K562 (cell line): ENCODE measurements around the gene PIK3CA. TPM values are rescaled to one million over a fixed set of nuclear protein-coding genes. Genes with fewer than 3 reads are reported as not detected.
A peak's percentile ranks its signal among the peaks of the same experiment; 100 is the strongest.

ENCODE experiments used
- ARID3B ChIP-seq: fragments of 250-450 bp; sonication (Bioruptor Pico); IDR thresholded peaks from 2 replicates; pipeline ENCODE4 v1.4.0; 2020; ENCODE audit warnings: borderline replicate concordance
- DPF2 ChIP-seq: fragments of 450-650 bp; IDR thresholded peaks from 2 replicates; pipeline ENCODE4 v1.6.1; 2016
- ESRRB ChIP-seq: fragments of 250-450 bp; sonication (Bioruptor Pico); IDR thresholded peaks from 2 replicates; pipeline ENCODE4 v1.5.0; 2020; ENCODE audit warnings: mild to moderate bottlenecking, moderate library complexity, borderline replicate concordance
- KDM1A ChIP-seq, 2 experiments: fragments of 450-650 bp; IDR thresholded peaks; 2 replicates each; pipeline ENCODE4 v1.6.1; 2016; ENCODE audit warnings: mild to moderate bottlenecking in 2 of 2
- KDM2B ChIP-seq: fragments of 250-450 bp; sonication (Bioruptor Pico); IDR thresholded peaks from 2 replicates; pipeline ENCODE4 v1.8.0; 2021; ENCODE audit warnings: mild to moderate bottlenecking, moderate library complexity
- NKRF ChIP-seq: fragments of 450-650 bp; IDR thresholded peaks from 2 replicates; pipeline ENCODE4 v1.6.1; 2016; ENCODE audit warnings: borderline replicate concordance
- NR0B1 ChIP-seq: fragments of 450-650 bp; IDR thresholded peaks from one replicate; pipeline ENCODE4 v1.6.1; 2018; ENCODE audit warnings: mild to moderate bottlenecking, moderate library complexity; ENCODE audit not compliant: partially characterized antibody
- PATZ1 ChIP-seq: fragments of 250-450 bp; sonication (Bioruptor Pico); IDR thresholded peaks from 2 replicates; pipeline ENCODE4 v1.5.0; 2020; ENCODE audit warnings: mild to moderate bottlenecking, borderline replicate concordance
- SLC30A9 ChIP-seq: fragments of 250-450 bp; sonication (Bioruptor Pico); IDR thresholded peaks from 2 replicates; pipeline ENCODE4 v1.8.0; 2022; ENCODE audit warnings: mild to moderate bottlenecking, moderate library complexity
- SMARCC2 ChIP-seq: fragments of 450-650 bp; IDR thresholded peaks from 2 replicates; pipeline ENCODE4 v1.6.1; 2017; ENCODE audit warnings: antibody characterized with exemption, moderate library complexity, mild to moderate bottlenecking, low read depth
- SRSF9 ChIP-seq: fragments of 200-400 bp; formaldehyde crosslinking; IDR thresholded peaks from 2 replicates; pipeline ENCODE4 v1.6.1; 2017; ENCODE audit warnings: low read depth, low read length, borderline replicate concordance
- TFE3 ChIP-seq: fragments of 450-650 bp; formaldehyde crosslinking; IDR thresholded peaks from 2 replicates; pipeline ENCODE4 v1.4.0; 2020; ENCODE audit warnings: mild to moderate bottlenecking, mixed read lengths
- TOE1 ChIP-seq, 2 experiments: fragments of 450-650 bp in 1 of 2; sonication (generic) in 1 of 2; formaldehyde crosslinking in 1 of 2; IDR thresholded peaks; 2 replicates each; pipeline versions ENCODE4 v1.7.1 to v1.8.0; 2016 to 2022; ENCODE audit warnings: borderline replicate concordance in 2 of 2, mild to moderate bottlenecking in 2 of 2, antibody characterized with exemption in 1 of 2, inconsistent platforms in 1 of 2, low read depth in 1 of 2, missing genetic modification reagents in 1 of 2, moderate library complexity in 1 of 2
- WHSC1 ChIP-seq: IDR thresholded peaks from one replicate; pipeline ENCODE4 v1.6.1; 2012; ENCODE audit warnings: low read length, control low read depth, inconsistent platforms
- ZNF23 ChIP-seq: fragments of 250-450 bp; sonication (Bioruptor Pico); IDR thresholded peaks from 2 replicates; pipeline ENCODE4 v1.4.0; 2020; ENCODE audit warnings: mild to moderate bottlenecking
- ZNF311 ChIP-seq: fragments of 250-450 bp; sonication (Bioruptor Pico); IDR thresholded peaks from 2 replicates; pipeline ENCODE4 v1.4.0; 2020; ENCODE audit warnings: mild to moderate bottlenecking, moderate library complexity
- ZNF785 ChIP-seq: fragments of 250-450 bp; sonication (Bioruptor Pico); IDR thresholded peaks from 2 replicates; pipeline ENCODE4 v1.4.0; 2020; ENCODE audit warnings: mild to moderate bottlenecking
- polyA plus RNA-seq, 8 experiments: library from polyadenylated mRNA; depleted of rRNA in 4 of 8; stranded (reverse) in 5 of 8; unstranded in 3 of 8; fragments of >200 nt; fragmentation: Nextera tagmentation in 2 of 8; fragmentation: Illumina TruSeq in 1 of 8; extraction: Ambion mirVana in 2 of 8; extraction: Trizol in 1 of 8; gene quantifications; 2 replicates each; pipeline versions ENCODE4 v1.2.1 to v1.2.3, GENCODE V29; 2011 to 2014; ENCODE audit warnings: inconsistent platforms in 1 of 8, missing spikeins in 1 of 8
- total RNA-seq, 7 experiments: library from RNA; depleted of rRNA in 6 of 7; stranded (reverse); fragments of >200 nt in 6 of 7; fragmentation: Illumina TruSeq in 2 of 7; extraction: Trizol in 2 of 7; gene quantifications; 2 replicates each; pipeline versions ENCODE4 v1.2.1 to v1.2.3, GENCODE V29; 2011 to 2021; ENCODE audit warnings: low replicate concordance in 1 of 7

Gene PIK3CA
- total and polyA plus RNA-seq, 9 of the 15 experiments (the other 6 are each of a cell fraction or from before 2014, with no cell fraction given), result 3.8 to 19.4 (median 10.8) TPM

GRCh38 chr3:179147873-179148615 is at the start of gene PIK3CA (continued):
- no peak for TF ChIP-seq KDM2B
- TF ChIP-seq ZNF23 (CRISPR knock-in tag), result no peak
- no peak for TF ChIP-seq NR0B1
- TF ChIP-seq ZNF311, result no peak
- TF ChIP-seq SLC30A9 (CRISPR knock-in tag), result 0 out of 2 replicates have a peak, but pooled peaks have one; percentile 20
- no peak; the same call in 1 of the 2 replicates for TF ChIP-seq NKRF
- no peak for TF ChIP-seq DPF2
- no peak for TF ChIP-seq TFE3 (CRISPR knock-in tag)
- no peak for TF ChIP-seq ZNF785 (CRISPR knock-in tag)
- TF ChIP-seq SRSF9, result no peak
- no peak for TF ChIP-seq WHSC1
- TF ChIP-seq KDM1A (IDR thresholded peaks at IDR 0.05), result no peak
- no peak for TF ChIP-seq PATZ1 (CRISPR knock-in tag)
- no peak for TF ChIP-seq ESRRB (CRISPR knock-in tag)
- TF ChIP-seq TOE1 (IDR thresholded peaks at IDR 0.05; ENCODE audit: borderline replicate concordance), result no peak
- 0 out of 2 replicates have a peak, but pooled peaks have one; percentile 42 for TF ChIP-seq TOE1 (CRISPR knock-in tag; IDR thresholded peaks at IDR 0.05; ENCODE audit: borderline replicate concordance, low read depth)
- no peak for TF ChIP-seq ARID3B (CRISPR knock-in tag)
- no peak for TF ChIP-seq SMARCC2
